Loucy (cell line): Measurements from ENCODE around the gene PPIA.
"Not testable (repeated sequence)": the region's sequence is repeated elsewhere in the genome, so short reads cannot be mapped to it uniquely, and the experiment has no call there.

Source experiments
- H2AFZ ChIP-seq: fragments of 200-600 bp; sonication (generic); 2 replicates; pipeline ENCODE4 v1.6.0; 2016; ENCODE audit warnings: antibody characterized with exemption, mild to moderate bottlenecking, low read length, moderate library complexity
- H3F3A ChIP-seq: fragments of 200-600 bp; 2 replicates; pipeline ENCODE4 v1.6.0; 2016; ENCODE audit warnings: antibody characterized with exemption, low read depth, mild to moderate bottlenecking
- H3K27me3 ChIP-seq: fragments of 200-600 bp; sonication (generic); 2 replicates; pipeline ENCODE4 v1.6.1; 2014; ENCODE audit warnings: low read length, mild to moderate bottlenecking; ENCODE audit not compliant: insufficient read depth, poor library complexity, severe bottlenecking
- H3K36me3 ChIP-seq: fragments of 200-600 bp; sonication (generic); 2 replicates; pipeline ENCODE4 v1.6.1; 2016; ENCODE audit warnings: low read length; ENCODE audit not compliant: insufficient read depth
- H3K4me1 ChIP-seq: fragments of 200-600 bp; sonication (generic); 2 replicates; pipeline ENCODE4 v1.5.1; 2014; ENCODE audit warnings: low read length, mild to moderate bottlenecking; ENCODE audit not compliant: insufficient read depth, poor library complexity, severe bottlenecking
- H3K4me2 ChIP-seq: fragments of 200-600 bp; sonication (generic); 2 replicates; pipeline ENCODE4 v1.6.0; 2014; ENCODE audit warnings: antibody characterized with exemption, low read length, low read depth, mild to moderate bottlenecking; ENCODE audit not compliant: poor library complexity, severe bottlenecking
- H3K4me3 ChIP-seq: fragments of 200-600 bp; sonication (generic); 2 replicates; pipeline ENCODE4 v1.5.1; 2014; ENCODE audit warnings: low read length, mild to moderate bottlenecking, mixed read lengths; ENCODE audit not compliant: poor library complexity, severe bottlenecking
- H3K79me2 ChIP-seq: fragments of 200-600 bp; sonication (generic); 2 replicates; pipeline ENCODE4 v1.6.1; 2014; ENCODE audit warnings: low read length; ENCODE audit not compliant: insufficient read depth
- H3K9ac ChIP-seq: fragments of 200-600 bp; sonication (generic); 2 replicates; pipeline ENCODE4 v1.6.0; 2014; ENCODE audit warnings: mild to moderate bottlenecking, low read depth, low read length, moderate library complexity; ENCODE audit not compliant: poor library complexity, severe bottlenecking
- H3K9me2 ChIP-seq: fragments of 200-600 bp; sonication (generic); replicated peaks from 2 replicates; pipeline ENCODE4 v1.6.1; 2016; ENCODE audit warnings: low read depth, low read length, mixed read lengths
- H3K9me3 ChIP-seq: fragments of 200-600 bp; sonication (generic); 2 replicates; pipeline ENCODE4 v1.6.1; 2014; ENCODE audit warnings: mild to moderate bottlenecking, antibody characterized with exemption, low read length, low read depth; ENCODE audit not compliant: insufficient read depth
- H4K20me1 ChIP-seq: fragments of 200-600 bp; sonication (generic); 2 replicates; pipeline ENCODE4 v1.6.0; 2014; ENCODE audit warnings: antibody characterized with exemption, low read length, mild to moderate bottlenecking; ENCODE audit not compliant: insufficient read depth, poor library complexity, severe bottlenecking
- CTCF ChIP-seq: fragments of 200-600 bp; sonication (generic); conservative IDR thresholded peaks from 2 replicates; pipeline ENCODE4 v1.5.1; 2014; ENCODE audit warnings: mild to moderate bottlenecking, antibody characterized with exemption, low read length
- EZH2phosphoT487 ChIP-seq: fragments of 200-600 bp; IDR thresholded peaks from 2 replicates; pipeline ENCODE4 v1.6.1; 2018; ENCODE audit warnings: antibody characterized with exemption, mild to moderate bottlenecking, moderate library complexity, borderline replicate concordance

PPIA gene

DNA sequence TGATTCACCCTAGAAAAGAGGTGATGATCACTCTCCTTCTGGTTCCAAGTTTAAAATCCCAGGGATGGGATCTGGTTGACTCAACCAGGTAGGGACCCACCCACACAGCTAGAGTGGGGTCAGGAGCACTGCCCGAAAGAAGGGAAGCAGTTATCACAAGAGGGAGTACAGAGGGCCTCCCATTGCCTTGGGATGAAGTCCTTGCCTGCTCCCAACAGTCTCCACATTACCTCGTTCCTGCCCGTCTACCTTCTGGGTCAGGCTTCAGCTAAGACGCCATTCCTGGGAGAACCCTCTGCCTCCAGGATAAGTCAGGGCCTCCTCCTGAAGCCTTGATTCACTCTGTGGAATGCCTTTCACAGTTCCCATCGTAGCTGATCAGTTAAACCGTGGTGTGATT is 24.0 kb upstream of the PPIA start:
- Histone ChIP-seq H4K20me1 (no peaks in the 10 kb centered on the region), H3K9me2 (no peaks in the 10 kb centered on the region), H3K79me2 (no peaks in the 10 kb centered on the region), H3K4me1 (no peaks in the 10 kb centered on the region), H3K4me3 (no peak overlapping the region), H3K36me3 (peaks cover 7% of the 10 kb centered on the region; the same call in 1 of the 2 replicates), H2AFZ (no peak overlapping the region), H3K27me3 (no peaks in the 10 kb centered on the region), H3K9me3 (no peaks in the 10 kb centered on the region), H3K4me2 (no peak overlapping the region), H3F3A (no peaks in the 10 kb centered on the region), H3K9ac (no peak overlapping the region)
- no peak for TF ChIP-seq CTCF
- no peak for TF ChIP-seq EZH2phosphoT487

DNA sequence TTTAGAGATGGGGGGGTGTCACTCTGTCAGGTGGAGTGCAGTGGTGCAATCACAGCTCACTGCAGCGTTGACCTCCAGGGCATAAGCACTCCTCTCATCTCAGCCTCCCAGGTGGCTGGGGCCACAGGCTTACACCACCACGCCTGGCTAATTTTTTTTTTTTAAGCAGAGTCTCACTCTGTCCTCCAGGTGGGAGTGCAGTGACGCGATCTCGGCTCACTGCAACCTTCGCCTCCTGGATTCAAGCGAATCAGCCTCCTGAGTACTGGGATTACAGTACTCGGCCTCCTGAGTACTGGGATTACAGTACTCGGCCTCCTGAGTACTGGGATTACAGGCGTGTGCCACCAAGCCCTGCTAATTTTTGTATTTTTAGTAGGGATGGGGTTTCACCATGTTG is 23.6 kb upstream of the PPIA start:
- Histone ChIP-seq H3K4me3 (no peak overlapping the region), H3K9me3 (no peaks in the 10 kb centered on the region), H3K79me2 (no peaks in the 10 kb centered on the region), H3K9me2 (no peaks in the 10 kb centered on the region), H3F3A (no peaks in the 10 kb centered on the region), H4K20me1 (no peaks in the 10 kb centered on the region), H3K9ac (no peak overlapping the region), H3K27me3 (no peaks in the 10 kb centered on the region), H3K36me3 (peaks cover 3% of the 10 kb centered on the region; the same call in 1 of the 2 replicates), H2AFZ (no peak overlapping the region), H3K4me2 (no peak overlapping the region), H3K4me1 (no peaks in the 10 kb centered on the region)
- TF ChIP-seq CTCF (no peak), EZH2phosphoT487 (no peak)

GRCh38 chr7:44774486-44774885 is 22.0 kb upstream of the PPIA start:
- H3K4me1 ChIP-seq, H3K9me2 ChIP-seq, H3K36me3 ChIP-seq, H3K9ac ChIP-seq, H3K4me3 ChIP-seq, H3K4me2 ChIP-seq, H2AFZ ChIP-seq, H3K27me3 ChIP-seq, H4K20me1 ChIP-seq, H3F3A ChIP-seq, H3K79me2 ChIP-seq, H3K9me3 ChIP-seq: not testable (repeated sequence)

- Histone ChIP-seq H2AFZ (no peak overlapping the region), H3K9ac (no peak overlapping the region), H3K4me3 (no peak overlapping the region), H3K79me2 (no peaks in the 10 kb centered on the region), H3K4me1 (no peaks in the 10 kb centered on the region), H3F3A (no peaks in the 10 kb centered on the region), H3K36me3 (no peaks in the 10 kb centered on the region), H3K27me3 (no peaks in the 10 kb centered on the region), H3K9me3 (no peaks in the 10 kb centered on the region), H3K9me2 (no peaks in the 10 kb centered on the region), H3K4me2 (no peak overlapping the region), H4K20me1 (no peaks in the 10 kb centered on the region)
- TF ChIP-seq CTCF (no peak), EZH2phosphoT487 (no peak)
Measured at GRCh38 chr7:44775383-44776107, 20.9 kb upstream of the PPIA start.
